ENCODE measurements around the gene LDB2.

The LDB2 gene

DNA sequence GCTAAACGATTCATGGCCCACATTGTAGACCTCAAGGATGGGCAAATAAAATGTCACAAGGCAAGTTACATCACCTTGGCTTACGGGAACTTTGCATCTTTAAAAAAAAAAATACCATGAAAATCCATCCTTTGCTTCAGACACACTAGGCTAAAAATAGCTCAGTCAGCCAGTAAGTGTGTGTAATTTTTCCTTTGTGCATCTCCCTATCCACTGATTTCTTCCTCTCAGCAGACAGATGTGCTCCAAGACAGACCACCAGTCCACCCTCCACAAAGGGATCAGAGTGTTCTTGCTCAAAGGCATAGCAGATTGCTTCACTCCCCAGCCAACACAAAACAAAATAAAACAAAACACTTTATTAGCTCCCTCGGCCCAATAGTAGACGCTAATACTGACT lies 14.6 kb downstream of the LDB2 start:
- no peak for DNase-seq

DNA sequence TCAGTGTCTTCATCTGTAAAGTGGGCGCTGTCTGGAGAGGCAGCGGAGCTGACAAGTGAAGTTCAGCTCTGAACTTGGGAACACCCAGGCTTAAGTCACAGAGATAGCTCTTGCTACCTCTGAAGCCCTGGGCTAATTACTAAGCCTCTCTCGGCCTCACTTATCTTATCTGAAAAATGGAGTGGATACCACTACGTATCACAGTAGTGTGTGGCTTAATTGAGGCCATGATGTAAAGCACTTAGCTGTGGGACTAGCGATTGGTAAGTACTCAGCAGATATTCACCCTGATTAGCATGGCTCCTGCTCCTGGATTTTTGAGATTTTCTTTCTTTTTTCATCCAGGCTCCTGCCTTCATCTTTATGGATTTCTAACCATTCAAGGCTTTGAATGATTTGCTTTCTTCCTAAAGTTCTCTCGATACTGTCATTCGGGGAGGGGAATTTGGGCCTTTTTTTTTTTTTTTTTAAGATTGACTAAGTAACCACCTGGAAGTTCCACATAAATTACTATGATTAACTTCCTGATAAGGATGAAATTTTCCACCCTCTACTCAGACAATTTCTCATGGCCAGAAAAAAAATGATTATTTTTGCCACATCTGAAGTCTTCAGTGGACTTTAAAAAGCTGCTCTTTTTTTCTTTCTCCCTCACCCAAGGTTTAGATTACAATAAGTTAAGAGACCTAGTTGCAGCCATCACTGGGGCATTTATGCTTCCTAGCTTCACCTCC lies 17.1 kb downstream of the LDB2 start:
- no peak for DNase-seq

GRCh38 chr4:16875487-16875886 lies 23.0 kb downstream of the LDB2 start:
- no peak for DNase-seq

DNA sequence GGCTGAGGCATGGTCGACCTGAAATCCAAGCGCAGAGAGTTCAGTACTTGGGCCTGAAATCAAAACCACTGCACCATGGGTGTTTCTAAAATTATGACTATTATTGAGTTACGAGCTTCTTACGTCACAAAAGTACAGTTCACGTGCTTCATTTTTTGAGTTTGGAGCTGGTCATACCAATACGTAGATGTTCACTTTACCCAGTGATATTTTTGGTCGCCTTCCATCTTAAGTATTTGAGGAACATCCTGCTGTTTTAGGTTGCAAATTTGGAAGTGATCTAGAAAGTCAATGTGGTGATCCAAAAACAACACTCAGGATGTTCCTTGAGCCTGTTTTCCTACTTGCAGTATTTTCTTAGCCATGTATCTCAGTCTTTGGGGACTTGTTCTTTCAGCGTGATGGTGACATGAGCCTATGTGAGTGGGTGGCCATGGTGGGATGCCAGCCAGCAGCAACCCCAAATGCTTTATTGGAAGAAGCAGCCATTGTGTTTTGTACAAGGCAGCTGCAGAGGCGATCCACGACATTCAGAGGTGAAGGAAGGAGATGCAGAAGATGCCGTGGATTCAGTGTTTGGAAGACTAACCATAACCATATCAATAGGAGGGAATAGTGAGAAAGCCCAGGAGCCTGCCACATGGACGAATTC lies 28.7 kb downstream of the LDB2 start:
- no peak for DNase-seq

- no peak for DNase-seq
Measured at GRCh38 chr4:16868674-16869073, 29.8 kb downstream of the LDB2 start.

DNA sequence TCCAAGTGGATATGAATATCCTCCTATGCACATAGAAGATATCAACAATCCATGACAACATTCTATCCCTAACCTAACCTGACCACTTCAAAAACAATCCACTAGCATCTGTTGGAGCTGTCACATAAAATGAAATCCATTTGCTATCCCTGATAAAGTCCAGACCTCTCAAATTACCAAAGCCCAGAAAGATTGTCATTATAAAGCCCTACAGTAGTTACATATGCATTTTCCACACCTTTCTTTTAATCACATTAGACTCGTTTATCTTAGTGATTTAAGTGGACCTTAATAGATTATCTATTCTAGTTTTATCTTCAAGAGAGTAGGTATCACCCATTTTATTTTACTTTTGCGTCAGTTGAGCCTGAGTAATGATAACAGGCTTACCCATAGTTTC lies 30.6 kb downstream of the LDB2 start:
- no peak for DNase-seq

- no peak for DNase-seq
Measured at GRCh38 chr4:16866974-16867373, 31.5 kb downstream of the LDB2 start.

- DNase-seq, result no peak
Measured at GRCh38 chr4:16865897-16866283, 32.6 kb downstream of the LDB2 start.

DNA sequence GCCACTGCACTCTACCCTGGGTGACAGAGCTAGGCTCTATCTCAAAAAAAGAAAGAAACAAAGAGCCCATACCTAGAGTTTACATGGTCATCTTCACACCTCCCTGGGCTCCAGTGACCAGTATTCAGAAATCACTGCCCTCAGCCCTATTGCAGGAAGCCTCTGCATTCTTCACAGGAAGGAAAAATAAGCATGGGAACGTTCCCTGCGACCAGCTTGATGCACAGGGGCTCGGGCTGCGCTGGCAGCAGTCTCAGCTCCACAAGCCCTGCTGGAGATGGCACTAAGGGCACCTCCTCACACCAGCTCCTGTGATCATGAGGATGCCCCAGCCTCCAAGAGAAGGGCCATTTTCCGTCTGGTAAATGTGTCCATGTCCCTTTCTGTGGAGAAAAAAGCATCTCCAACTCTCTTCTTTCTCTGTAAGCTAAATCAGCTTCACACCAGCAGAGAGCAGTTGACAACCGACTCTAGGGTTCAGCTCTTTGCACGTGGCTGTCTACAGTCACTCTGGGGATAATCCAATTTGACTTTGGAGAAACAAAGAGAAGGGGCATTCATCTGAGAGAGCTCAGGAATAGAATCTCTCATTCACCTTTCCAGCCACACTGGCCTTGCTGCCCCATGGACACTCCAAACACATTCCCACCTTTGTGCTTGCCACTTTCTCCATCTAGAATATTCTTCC lies 33.1 kb downstream of the LDB2 start:
- no peak for DNase-seq

- DNase-seq, result no peak
Measured at GRCh38 chr4:16864199-16864598, 34.2 kb downstream of the LDB2 start.

DNA sequence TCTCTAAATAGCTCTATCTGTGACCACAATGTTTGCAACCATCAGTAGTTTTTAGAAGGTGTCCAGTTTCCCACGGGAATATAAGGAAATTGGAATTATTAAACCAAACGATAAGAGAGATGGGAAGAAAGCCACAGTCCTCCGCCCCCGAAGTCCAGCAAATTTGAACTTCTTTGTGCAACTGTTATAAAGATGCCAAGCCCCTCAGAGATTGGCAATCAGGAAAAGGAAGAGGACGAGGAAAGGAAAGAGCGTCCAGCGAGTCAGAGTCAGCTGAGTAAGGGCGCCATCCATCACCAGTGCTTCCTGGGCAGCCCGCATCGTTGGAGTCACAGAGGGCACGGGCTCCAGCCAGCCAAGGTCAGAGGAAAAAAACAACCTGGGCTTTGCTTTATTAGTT lies 35.7 kb downstream of the LDB2 start:
- no peak for DNase-seq

DNA sequence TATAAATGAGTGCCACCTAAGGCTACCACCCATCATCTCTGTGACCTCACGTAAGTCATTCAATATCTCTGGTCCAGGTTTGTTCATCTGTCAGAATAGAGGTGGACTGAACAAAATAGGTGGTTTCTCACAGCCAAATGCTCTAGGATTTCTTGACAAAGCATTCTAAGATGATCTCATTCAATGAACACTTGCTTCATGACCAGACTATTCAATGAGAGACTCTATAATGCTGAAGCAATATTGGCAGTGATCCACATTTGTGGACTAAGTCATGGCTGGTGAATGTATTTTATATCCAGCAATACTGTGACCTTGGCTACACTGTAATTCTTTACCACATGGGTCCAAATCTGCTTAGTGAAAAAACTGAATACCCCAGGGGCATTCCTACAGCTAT lies 37.9 kb downstream of the LDB2 start:
- no peak for DNase-seq

GRCh38 chr4:16859031-16859430 lies 39.4 kb downstream of the LDB2 start:
- no peak for DNase-seq

DNA sequence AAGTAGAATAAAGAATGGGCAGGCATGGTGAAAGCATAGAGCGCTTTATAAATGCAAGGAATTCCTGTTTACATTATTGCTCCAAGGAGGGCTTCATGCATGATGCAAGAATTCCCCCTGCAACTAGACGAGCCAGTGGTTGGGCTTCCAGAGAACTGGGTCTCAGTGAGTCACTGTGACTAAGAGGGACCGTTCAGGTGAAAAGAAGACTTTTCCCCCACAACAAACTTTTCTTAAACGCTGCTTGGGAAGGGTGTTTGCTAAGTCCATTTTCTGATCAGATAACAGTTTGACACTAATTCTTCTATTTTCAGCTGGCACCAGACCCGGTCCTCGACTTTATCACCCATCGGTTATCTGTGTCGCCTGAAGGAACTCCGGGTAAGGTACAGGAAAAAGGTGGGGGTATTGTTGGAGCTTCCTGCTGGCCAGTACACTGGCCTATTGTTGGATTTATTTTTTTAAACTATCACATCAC lies 40.1 kb downstream of the LDB2 start:
- DNase-seq, result no peak

DNA sequence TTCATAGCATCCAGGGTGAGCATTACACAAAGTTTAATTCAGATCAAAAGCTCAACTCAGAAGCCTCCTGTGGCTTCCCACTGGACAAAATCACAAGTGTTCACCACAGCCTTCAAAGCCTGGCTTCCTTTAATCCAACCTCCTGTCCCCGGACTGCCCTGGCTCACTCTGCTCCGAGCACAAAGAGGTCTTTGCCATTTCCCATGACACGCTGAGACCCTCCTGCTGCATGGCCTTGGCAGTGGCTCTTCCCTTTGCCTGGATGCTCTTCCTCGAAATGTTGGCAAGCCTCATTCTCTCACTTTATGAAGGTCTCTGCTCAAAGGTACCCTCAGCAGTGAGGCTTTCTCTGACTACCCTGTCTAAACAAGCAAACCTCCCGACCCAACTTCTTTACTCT lies 41.0 kb downstream of the LDB2 start:
- DNase-seq, result no peak

DNA sequence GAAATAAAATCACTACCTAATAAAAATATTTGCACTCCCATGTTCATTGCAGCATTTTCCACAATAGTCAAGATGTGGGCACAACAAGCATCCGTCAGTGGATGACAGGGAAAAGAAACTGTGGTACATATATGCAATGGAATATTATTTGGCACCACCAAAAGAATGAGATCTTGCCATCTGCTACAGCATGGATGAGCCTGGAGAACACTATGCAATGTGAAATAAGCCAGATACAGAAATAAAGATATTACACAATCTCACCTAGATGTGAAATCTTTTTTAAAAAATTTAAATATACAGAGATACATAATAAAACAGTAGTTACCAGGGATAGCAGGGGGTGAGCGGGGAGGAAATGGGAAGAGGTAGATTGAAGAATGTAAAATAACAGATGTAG lies 44.8 kb downstream of the LDB2 start:
- no peak for DNase-seq

- no peak for DNase-seq
Measured at GRCh38 chr4:16852644-16853043, 45.8 kb downstream of the LDB2 start.

DNA sequence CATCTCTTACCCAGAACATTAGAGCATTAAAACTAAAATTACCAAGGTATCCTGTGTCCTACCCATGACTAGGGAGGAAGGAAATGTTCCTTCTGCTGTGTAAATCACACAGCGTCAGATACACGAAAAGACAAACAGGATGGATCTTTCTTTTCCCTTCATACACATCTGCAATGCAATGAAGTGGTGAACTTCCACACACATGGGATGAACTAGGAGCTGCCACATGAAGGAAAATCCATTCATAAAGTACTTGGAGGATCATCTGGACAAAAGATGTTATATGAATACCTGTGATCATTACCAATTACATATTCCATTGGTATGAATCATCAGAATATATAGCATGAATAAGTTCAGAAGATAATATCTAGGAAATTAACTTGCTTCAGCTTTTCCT lies 46.2 kb downstream of the LDB2 start:
- DNase-seq, result no peak

DNA sequence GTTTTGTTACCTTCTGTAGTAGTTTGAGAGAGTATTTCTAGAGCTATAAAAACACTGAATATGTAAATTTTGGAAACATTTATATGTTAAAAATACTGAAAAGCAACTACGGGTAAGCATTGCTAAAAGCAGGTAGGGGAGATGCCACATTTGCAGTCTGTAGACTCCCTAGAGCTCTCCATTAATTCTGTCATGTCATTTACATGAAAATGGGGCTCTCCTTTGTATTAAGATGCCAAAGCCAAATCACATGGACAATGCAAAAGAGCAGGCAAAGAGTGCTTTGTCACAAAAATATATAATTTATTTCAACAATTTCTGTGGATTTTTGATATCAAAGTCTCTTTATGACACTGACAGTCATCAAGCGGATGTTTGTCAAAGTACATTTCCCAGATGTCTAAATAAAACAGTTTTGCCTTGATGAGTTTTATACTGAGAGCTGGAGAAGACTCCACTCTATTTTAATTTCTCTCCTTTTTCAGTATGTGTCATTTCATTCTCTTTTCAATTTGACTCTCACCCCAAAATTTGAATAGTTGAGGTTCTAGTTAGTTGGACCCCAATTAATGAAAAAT lies 51.8 kb downstream of the LDB2 start:
- DNase-seq, result no peak

- DNase-seq, result no peak
Measured at GRCh38 chr4:16844816-16845586, 53.4 kb downstream of the LDB2 start.

DNA sequence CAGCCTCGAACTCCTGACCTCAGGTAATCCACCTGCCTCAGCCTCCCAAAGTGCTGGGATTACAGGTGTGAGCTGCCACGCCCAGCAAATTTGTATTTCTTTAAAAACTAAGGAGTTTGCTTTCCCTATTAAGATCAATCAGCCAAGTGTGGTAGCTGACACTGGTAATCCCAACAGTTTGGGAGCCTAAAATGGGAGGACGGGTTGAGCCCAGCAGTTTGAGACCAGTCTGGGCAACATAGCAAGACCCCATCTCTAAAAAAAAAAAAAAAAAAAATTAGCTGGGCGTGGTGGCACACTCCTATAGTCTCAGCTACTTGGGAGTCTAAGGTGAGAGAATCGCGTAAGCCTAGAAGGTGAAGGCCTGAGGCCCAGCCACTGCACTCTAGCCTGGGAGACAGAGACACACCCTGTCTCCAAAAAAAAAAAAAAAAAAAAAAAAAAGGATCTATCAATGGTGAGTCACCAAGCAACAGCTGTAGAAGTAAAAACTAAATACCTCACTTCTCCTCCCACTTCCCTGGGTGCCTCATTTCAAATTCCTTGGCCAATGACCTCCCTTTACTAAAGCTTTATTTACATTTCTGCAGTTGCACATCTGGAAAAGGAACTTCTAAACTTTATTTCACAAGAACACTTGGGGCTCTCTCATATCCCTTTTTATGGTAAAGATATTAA lies 54.5 kb downstream of the LDB2 start:
- no peak for DNase-seq

- no peak for DNase-seq
Measured at GRCh38 chr4:16838226-16838875, 60.1 kb downstream of the LDB2 start.
